ENCODE data around the gene CCDC80. TPM values are rescaled to one million over a fixed set of nuclear protein-coding genes. Genes with fewer than 3 reads are reported as not detected.

CCDC80 gene
- total and polyA plus RNA-seq, 9 of the 15 experiments (the other 6 are each of a cell fraction or from before 2014, with no cell fraction given), result 0.17 to 2.0 (median 1.1) TPM

- TF ChIP-seq ESRRB (CRISPR knock-in tag; IDR thresholded peaks at IDR 0.05; ENCODE audit: borderline replicate concordance) (no peak), ZC3H8 (IDR thresholded peaks at IDR 0.05) (no peak), ZC3H4 (CRISPR knock-in tag; IDR thresholded peaks at IDR 0.05; ENCODE audit: borderline replicate concordance) (no peak), FOXO4 (CRISPR knock-in tag; IDR thresholded peaks at IDR 0.05) (no peak), CUX1 (CRISPR knock-in tag; IDR thresholded peaks at IDR 0.05) (no peak)
- TF ChIP-seq, protein P1, sequence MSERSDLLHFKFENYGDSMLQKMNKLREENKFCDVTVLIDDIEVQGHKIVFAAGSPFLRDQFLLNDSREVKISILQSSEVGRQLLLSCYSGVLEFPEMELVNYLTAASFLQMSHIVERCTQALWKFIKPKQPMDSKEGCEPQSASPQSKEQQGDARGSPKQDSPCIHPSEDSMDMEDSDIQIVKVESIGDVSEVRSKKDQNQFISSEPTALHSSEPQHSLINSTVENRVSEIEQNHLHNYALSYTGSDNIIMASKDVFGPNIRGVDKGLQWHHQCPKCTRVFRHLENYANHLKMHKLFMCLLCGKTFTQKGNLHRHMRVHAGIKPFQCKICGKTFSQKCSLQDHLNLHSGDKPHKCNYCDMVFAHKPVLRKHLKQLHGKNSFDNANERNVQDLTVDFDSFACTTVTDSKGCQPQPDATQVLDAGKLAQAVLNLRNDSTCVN (CRISPR knock-in tag; IDR thresholded peaks at IDR 0.05), result no peak
- TF ChIP-seq, protein P2, sequence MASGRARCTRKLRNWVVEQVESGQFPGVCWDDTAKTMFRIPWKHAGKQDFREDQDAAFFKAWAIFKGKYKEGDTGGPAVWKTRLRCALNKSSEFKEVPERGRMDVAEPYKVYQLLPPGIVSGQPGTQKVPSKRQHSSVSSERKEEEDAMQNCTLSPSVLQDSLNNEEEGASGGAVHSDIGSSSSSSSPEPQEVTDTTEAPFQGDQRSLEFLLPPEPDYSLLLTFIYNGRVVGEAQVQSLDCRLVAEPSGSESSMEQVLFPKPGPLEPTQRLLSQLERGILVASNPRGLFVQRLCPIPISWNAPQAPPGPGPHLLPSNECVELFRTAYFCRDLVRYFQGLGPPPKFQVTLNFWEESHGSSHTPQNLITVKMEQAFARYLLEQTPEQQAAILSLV (tag; IDR thresholded peaks at IDR 0.05), result no peak
Observed at GRCh38 chr3:112617285-112617684, 23.7 kb downstream of the CCDC80 start (continued).

Measured in K562 (cell line).